Keratinocyte (primary cell): ENCODE results near the gene GBX2.

Experiments
- CTCF ChIP-seq, 3 experiments: IDR thresholded peaks in 1 of 3; conservative IDR thresholded peaks in 1 of 3; optimal IDR thresholded peaks in 1 of 3; 2 replicates in 2 of 3; 3 replicates in 1 of 3; pipeline versions ENCODE3 to v1.5.1; 2011; ENCODE audit warnings: low read length in 3 of 3, mild to moderate bottlenecking in 3 of 3, moderate library complexity in 2 of 3, control low read depth in 1 of 3, inconsistent platforms in 1 of 3; ENCODE audit not compliant: insufficient read depth in 2 of 3; ENCODE audit errors: extremely low read depth in 1 of 3
- EZH2 ChIP-seq: IDR thresholded peaks from one replicate; pipeline ENCODE4 v1.6.1; 2012; ENCODE audit warnings: inconsistent platforms, mild to moderate bottlenecking, low read length, moderate library complexity

- TF ChIP-seq CTCF (optimal IDR thresholded peaks at IDR 0.05 in 1 of 3, IDR thresholded peaks at IDR 0.05 in 1 of 3, conservative IDR thresholded peaks at IDR 0.05 in 1 of 3; ENCODE audit: extremely low read depth in 1 of 3, insufficient read depth in 2 of 3, low read length in 3 of 3) (no peak), EZH2 (peak; percentile 88)
Observed at GRCh38 chr2:236172255-236173035, 4.3 kb upstream of the GBX2 start.
